ENCODE data around the gene RGP1. TPM values are rescaled to one million over a fixed set of nuclear protein-coding genes. Genes with fewer than 3 reads are reported as not detected.

RGP1 gene
- polyA plus RNA-seq, 1 of the 3 experiments (the other 2 are of a cell fraction), result 16.1 TPM

- TF ChIP-seq NFIC (IDR thresholded peaks at IDR 0.05; ENCODE audit: borderline replicate concordance), result no peak
- TF ChIP-seq EZH2phosphoT487 (IDR thresholded peaks at IDR 0.05; ENCODE audit: borderline replicate concordance, low read depth), result no peak
- TF ChIP-seq USF1 (IDR thresholded peaks at IDR 0.05; ENCODE audit: borderline replicate concordance, low read depth), result no peak
- no peak for TF ChIP-seq ZBTB33 (IDR thresholded peaks at IDR 0.05; ENCODE audit: borderline replicate concordance, low read depth)
- TF ChIP-seq RAD21 (IDR thresholded peaks at IDR 0.05; ENCODE audit: low read length), result no peak
- TF ChIP-seq NRF1 (IDR thresholded peaks at IDR 0.05; ENCODE audit: low read depth, low read length), result no peak
- TF ChIP-seq GABPA (IDR thresholded peaks at IDR 0.05; ENCODE audit: low read depth), result peak; percentile 90
- TF ChIP-seq USF2 (IDR thresholded peaks at IDR 0.05; ENCODE audit: borderline replicate concordance, low read depth, low read length), result no peak
- TF ChIP-seq RFX5 (IDR thresholded peaks at IDR 0.05; ENCODE audit: low read length), result no peak
These were observed at the start of gene RGP1, which contains the start of gene GBA2 (continued) for GRCh38 chr9:35748858-35749514.

GRCh38 chr9:35700031-35700430 is 49.1 kb upstream of the RGP1 start:
- no peak overlapping the region for H2AFZ ChIP-seq (ENCODE audit: low read depth)
- ChIA-PET POLR2A (no interaction called here), CTCF (interaction anchor here (0.8 to 8.3 kb wide), 4 partner anchors 8 to 42 kb away, joined by 4 to 103 read pairs (median 22); partner anchors contain the start of genes ARHGEF39, CCDC107, CREB3 and RMRP)
- H3K4me3 ChIP-seq (ENCODE audit: low read depth in 2 of 2, low read length in 1 of 2), result no peak overlapping the region
- no peak overlapping the region for H3K4me2 ChIP-seq
- H3K9me3 ChIP-seq, result no peaks in the 10 kb centered on the region
- no peaks in the 10 kb centered on the region for H3K4me1 ChIP-seq (ENCODE audit: control insufficient read depth in 1 of 2, insufficient read depth in 2 of 2, low read depth in 1 of 2, low read length in 1 of 2)
- no peaks in the 10 kb centered on the region for H3K9me2 ChIP-seq
- peaks cover 55 to 81% of the 10 kb centered on the region in 2 experiments for H3K36me3 ChIP-seq (replicated peaks in 1 of 2; ENCODE audit: control insufficient read depth in 1 of 2, insufficient read depth in 2 of 2, low read length in 1 of 2)
- no peak overlapping the region for H3K27ac ChIP-seq (ENCODE audit: low read depth in 2 of 2, low read length in 1 of 2)
- TF ChIP-seq JUND (IDR thresholded peaks at IDR 0.05) (no peak), MAX (IDR thresholded peaks at IDR 0.05; ENCODE audit: low read depth) (no peak), REST (IDR thresholded peaks at IDR 0.05; ENCODE audit: low read depth, low read length) (no peak)
- H3K27me3 ChIP-seq (ENCODE audit: insufficient read depth), result no peaks in the 10 kb centered on the region
- no peak for DNase-seq
- H4K20me1 ChIP-seq (ENCODE audit: insufficient read depth), result no peaks in the 10 kb centered on the region
- 89% methylated on average over 9 of the region's 11 CpGs for WGBS (ENCODE audit: low lambda C conversion rate)
- peaks cover 40% of the 10 kb centered on the region for H3F3A ChIP-seq (replicated peaks; ENCODE audit: insufficient read depth)
- no peak overlapping the region for H3K9ac ChIP-seq
- H3K79me2 ChIP-seq (ENCODE audit: insufficient read depth), result no peaks in the 10 kb centered on the region
